Gastrocnemius medialis (tissue), 4 donors: ENCODE results near the gene DLG4. TPM values are rescaled to one million over a fixed set of nuclear protein-coding genes. Genes with fewer than 3 reads are reported as not detected.
A peak's percentile ranks its signal among the peaks of the same experiment; 100 is the strongest.

Experiments
- ATAC-seq, 2 donors: fragments of 150-250 bp; one replicate each; pipeline ENCODE4 v1.9.1; 2016
- DNase-seq, 2 donors: peaks; one replicate each; pipeline ENCODE4 v3.0.0-alpha.2; 2019
- H3K27ac ChIP-seq, 4 donors: fragments of 200-600 bp; sonication (generic); 1 replicate in 1 of 4; 2 replicates in 3 of 4; pipeline ENCODE4 v1.5.1; 2016 to 2018; ENCODE audit warnings: mild to moderate bottlenecking in 2 of 4, moderate library complexity in 1 of 4
- H3K27me3 ChIP-seq, 3 donors: fragments of 200-600 bp; sonication (generic) in 2 of 3; 1 replicate in 1 of 3; 2 replicates in 2 of 3; pipeline versions ENCODE4 v1.5.1 to v1.6.0; 2016 to 2019; ENCODE audit warnings: mild to moderate bottlenecking in 1 of 3, moderate library complexity in 1 of 3
- H3K36me3 ChIP-seq, 2 donors: fragments of 200-600 bp; sonication (generic) in 1 of 2; one replicate each; pipeline ENCODE4 v1.5.1; 2017 to 2018
- H3K4me1 ChIP-seq, 2 donors: fragments of 200-600 bp; sonication (generic) in 1 of 2; one replicate each; pipeline ENCODE4 v1.5.1; 2016 to 2017; ENCODE audit warnings: mild to moderate bottlenecking in 2 of 2
- H3K4me3 ChIP-seq, 4 donors: fragments of 200-600 bp; sonication (generic) in 3 of 4; 1 replicate in 1 of 4; 2 replicates in 3 of 4; pipeline ENCODE4 v1.5.1; 2016 to 2019; ENCODE audit warnings: mild to moderate bottlenecking in 2 of 4
- H3K9me3 ChIP-seq, 3 donors: fragments of 200-600 bp; sonication (generic) in 2 of 3; 1 replicate in 1 of 3; 2 replicates in 2 of 3; pipeline ENCODE4 v1.5.1; 2016 to 2019
- CTCF ChIP-seq, 5 experiments: fragments of 450-650 bp in 3 of 5; fragments of 200-600 bp in 2 of 5; sonication (generic) in 2 of 5; IDR thresholded peaks in 4 of 5; conservative IDR thresholded peaks in 1 of 5; 1 replicate in 4 of 5; 2 replicates in 1 of 5; pipeline ENCODE4 v1.5.1; 2016 to 2019; ENCODE audit warnings: antibody characterized with exemption in 5 of 5, mild to moderate bottlenecking in 3 of 5, moderate library complexity in 3 of 5
- POLR2A ChIP-seq, 2 donors: fragments of 450-650 bp; IDR thresholded peaks; one replicate each; pipeline ENCODE4 v1.6.1; 2017; ENCODE audit warnings: antibody characterized with exemption in 2 of 2, mild to moderate bottlenecking in 2 of 2, moderate library complexity in 2 of 2
- in situ Hi-C, 4 donors: fragments of 200-750 bp; cut with MboI; loops; one replicate each; pipeline versions ENCODE4 v1.15.0 to v1.8.0; 2017; ENCODE audit warnings: low sequenced_read_pairs in 4 of 4
- intact Hi-C: fragments of 100-400 bp; cut with DNase I; formaldehyde crosslinking; loops from one replicate; pipeline ENCODE4 v1.15.1; 2023; ENCODE audit warnings: low total_unique reads
- total RNA-seq, 4 donors: library from RNA; depleted of rRNA; stranded (reverse); fragments of >200 nt; gene quantifications; one replicate each; pipeline versions ENCODE4 v1.1.0 to v1.2.3, GENCODE V29; 2016

The DLG4 gene
- total RNA-seq, 4 donors from 2014 or later: 3.5 to 6.7 (median 5.3) TPM

GRCh38 chr17:7216242-7217112, 3.2 kb downstream of the DLG4 start:
- TF ChIP-seq CTCF (IDR thresholded peaks at IDR 0.05 in 4 of 5, conservative IDR thresholded peaks at IDR 0.05 in 1 of 5): no peak
- TF ChIP-seq POLR2A (IDR thresholded peaks at IDR 0.05): no peak
- in situ Hi-C loops: no loop called here
- DNase-seq (no peak), ATAC-seq (no peak)
- Histone ChIP-seq H3K4me1 (peaks cover 52 to 54% of the 10 kb centered on the region in 2 donors), H3K27ac (peak overlapping the region; percentile 56 to 99 (median 72)), H3K4me3 (peak overlapping the region; percentile 29 to 51 (median 44)), H3K36me3 (peaks cover 0 to 9% of the 10 kb centered on the region in 2 donors), H3K9me3 (no peaks in the 10 kb centered on the region), H3K27me3 (peaks cover 8 to 16% (median 13%) of the 10 kb centered on the region in 3 donors)
- intact Hi-C loops: loop anchor here (10.0 kb wide), 1 partner anchor 618 kb away; the partner anchor contains the start of gene KDM6B

GRCh38 chr17:7215652-7216180, 3.9 kb downstream of the DLG4 start:
- peak overlapping the region; percentile 4 to 76 (median 64) for H3K27ac ChIP-seq
- DNase-seq: no peak
- no peak overlapping the region for H3K4me3 ChIP-seq

GRCh38 chr17:7215136-7215638, 4.4 kb downstream of the DLG4 start:
- no peak for ATAC-seq
- in situ Hi-C loops: no loop called here
- Histone ChIP-seq H3K36me3 (no peaks in the 10 kb centered on the region), H3K4me3 (peak overlapping the region in 3 of 4 donors; percentile 61 to 80 (median 66)), H3K9me3 (no peaks in the 10 kb centered on the region), H3K27me3 (peaks cover 8 to 20% (median 13%) of the 10 kb centered on the region in 3 donors), H3K27ac (peak overlapping the region; percentile 4 to 76 (median 64)), H3K4me1 (peaks cover 39 to 43% of the 10 kb centered on the region in 2 donors)
- no peak for DNase-seq
- TF ChIP-seq POLR2A (IDR thresholded peaks at IDR 0.05) (no peak), CTCF (IDR thresholded peaks at IDR 0.05 in 4 of 5, conservative IDR thresholded peaks at IDR 0.05 in 1 of 5) (no peak)
- intact Hi-C loops: loop anchor here (10.0 kb wide), 1 partner anchor 620 kb away; the partner anchor contains the start of gene KDM6B

More at GRCh38 chr17:7215652-7216180, 3.9 kb downstream of the DLG4 start:
- H3K9me3 ChIP-seq: no peaks in the 10 kb centered on the region
- TF ChIP-seq CTCF (IDR thresholded peaks at IDR 0.05 in 4 of 5, conservative IDR thresholded peaks at IDR 0.05 in 1 of 5): no peak
- TF ChIP-seq POLR2A (IDR thresholded peaks at IDR 0.05): no peak
- in situ Hi-C loops (no loop called here), intact Hi-C loops (loop anchor here (10.0 kb wide), 1 partner anchor 619 kb away; the partner anchor contains the start of gene KDM6B)
- H3K36me3 ChIP-seq: peaks cover 0 to 2% of the 10 kb centered on the region in 2 donors
- peaks cover 8 to 20% (median 13%) of the 10 kb centered on the region in 3 donors for H3K27me3 ChIP-seq
- H3K4me1 ChIP-seq: peaks cover 45 to 46% of the 10 kb centered on the region in 2 donors
- ATAC-seq: no peak

- DNase-seq: peak; percentile 91 to 92
- peak overlapping the region; percentile 61 to 80 (median 68) for H3K4me3 ChIP-seq
- ATAC-seq: peak; percentile 83 to 88
- H3K36me3 ChIP-seq: no peaks in the 10 kb centered on the region
- H3K27me3 ChIP-seq: peaks cover 8 to 20% (median 13%) of the 10 kb centered on the region in 3 donors
- intact Hi-C loops: loop anchor here (10.0 kb wide), 1 partner anchor 620 kb away; the partner anchor contains the start of gene KDM6B
- in situ Hi-C loops: no loop called here
- H3K4me1 ChIP-seq: peaks cover 39 to 43% of the 10 kb centered on the region in 2 donors
- no peaks in the 10 kb centered on the region for H3K9me3 ChIP-seq
- no peak for TF ChIP-seq POLR2A (IDR thresholded peaks at IDR 0.05)
- TF ChIP-seq CTCF (IDR thresholded peaks at IDR 0.05 in 4 of 5, conservative IDR thresholded peaks at IDR 0.05 in 1 of 5): peak in 4 of 5 experiments; percentile 40 to 59 (median 44)
- H3K27ac ChIP-seq: peak overlapping the region; percentile 62 to 76 (median 64)
Measured at GRCh38 chr17:7214300-7215135, 5.1 kb downstream of the DLG4 start.
